Central memory CD8-positive, alpha-beta T cell (primary cell): Measurements from ENCODE around the gene REXO1.
A peak's percentile ranks its signal among the peaks of the same experiment; 100 is the strongest.
"Not testable (repeated sequence)": the region's sequence is repeated elsewhere in the genome, so short reads cannot be mapped to it uniquely, and the experiment has no call there.

Experiments used
- ATAC-seq: fragments of 150-1000 bp; cut with Tn5 transposase; replicated peaks from 2 replicates; pipeline ENCODE4 v1.10.0; 2022; ENCODE audit warnings: mild to moderate bottlenecking, moderate FRiP score, moderate number of reproducible peaks; ENCODE audit not compliant: poor library complexity, severe bottlenecking; ENCODE audit errors: extremely low read depth
- DNase-seq, 2 donors: peaks; one replicate each; pipeline ENCODE4 v3.0.0; 2021; ENCODE audit warnings: low spot score in 2 of 2
- H3K27ac Mint-ChIP-seq: one replicate; pipeline ENCODE4 v1.8.0; 2022; ENCODE audit warnings: low read depth, mild to moderate bottlenecking, moderate library complexity, mixed read lengths
- H3K27me3 Mint-ChIP-seq: one replicate; pipeline ENCODE4 v1.8.0; 2022; ENCODE audit warnings: mixed read lengths
- H3K36me3 Mint-ChIP-seq: one replicate; pipeline ENCODE4 v1.8.0; 2022; ENCODE audit warnings: mild to moderate bottlenecking, moderate library complexity, mixed read lengths; ENCODE audit not compliant: insufficient read depth
- H3K4me1 Mint-ChIP-seq: one replicate; pipeline ENCODE4 v1.8.0; 2022; ENCODE audit warnings: mixed read lengths
- H3K4me3 Mint-ChIP-seq: one replicate; pipeline ENCODE4 v1.8.0; 2022; ENCODE audit warnings: mild to moderate bottlenecking, moderate library complexity, mixed read lengths
- H3K9me3 Mint-ChIP-seq: one replicate; pipeline ENCODE4 v1.8.0; 2022; ENCODE audit warnings: mixed read lengths

The REXO1 gene

GRCh38 chr19:1882089-1882785 lies 34.0 kb upstream of the REXO1 start:
- Mint-ChIP-seq H3K9me3 (no peaks in the 10 kb centered on the region), H3K27ac (peak overlapping the region; percentile 99), H3K36me3 (peaks cover 40% of the 10 kb centered on the region), H3K27me3 (no peaks in the 10 kb centered on the region), H3K4me1 (peaks cover 29% of the 10 kb centered on the region), H3K4me3 (peak overlapping the region; percentile 98)
- ATAC-seq (peak; percentile 74), DNase-seq (peak; percentile 59 to 89)

GRCh38 chr19:1881393-1882088 lies 33.3 kb upstream of the REXO1 start:
- H3K9me3 Mint-ChIP-seq, H3K27me3 Mint-ChIP-seq, ATAC-seq, DNase-seq: not testable (repeated sequence)
- Mint-ChIP-seq H3K4me1 (peaks cover 30% of the 10 kb centered on the region), H3K27ac (peak overlapping the region; percentile 99), H3K4me3 (peak overlapping the region; percentile 98), H3K36me3 (peaks cover 44% of the 10 kb centered on the region)

GRCh38 chr19:1880611-1881392 lies 32.5 kb upstream of the REXO1 start:
- Mint-ChIP-seq H3K27ac (peak overlapping the region; percentile 67), H3K36me3 (peaks cover 49% of the 10 kb centered on the region), H3K4me3 (peak overlapping the region; percentile 56), H3K4me1 (peaks cover 35% of the 10 kb centered on the region), H3K9me3 (no peaks in the 10 kb centered on the region), H3K27me3 (no peaks in the 10 kb centered on the region)
- DNase-seq (no peak), ATAC-seq (no peak)

GRCh38 chr19:1879982-1880381 lies 31.7 kb upstream of the REXO1 start:
- not testable (repeated sequence) for ATAC-seq, H3K27me3 Mint-ChIP-seq, DNase-seq, H3K9me3 Mint-ChIP-seq
- Mint-ChIP-seq H3K4me3 (peak overlapping the region; percentile 56), H3K27ac (peak overlapping the region; percentile 67), H3K36me3 (peaks cover 51% of the 10 kb centered on the region), H3K4me1 (peaks cover 43% of the 10 kb centered on the region)

- DNase-seq, H3K4me3 Mint-ChIP-seq, ATAC-seq, H3K27me3 Mint-ChIP-seq, H3K9me3 Mint-ChIP-seq: not testable (repeated sequence)
- Mint-ChIP-seq H3K36me3 (peaks cover 45% of the 10 kb centered on the region), H3K4me1 (peaks cover 44% of the 10 kb centered on the region), H3K27ac (peak overlapping the region; percentile 61)
Observed at GRCh38 chr19:1878583-1878982, 30.3 kb upstream of the REXO1 start.

- not testable (repeated sequence) for H3K27ac Mint-ChIP-seq, H3K27me3 Mint-ChIP-seq, H3K9me3 Mint-ChIP-seq, H3K4me3 Mint-ChIP-seq, ATAC-seq, DNase-seq
- Mint-ChIP-seq H3K36me3 (peaks cover 41% of the 10 kb centered on the region), H3K4me1 (peaks cover 31% of the 10 kb centered on the region)
Observed at GRCh38 chr19:1877280-1877660, 29.0 kb upstream of the REXO1 start.

GRCh38 chr19:1876496-1877279 lies 28.4 kb upstream of the REXO1 start:
- Mint-ChIP-seq H3K4me3 (peak overlapping the region; percentile 99), H3K4me1 (peaks cover 26% of the 10 kb centered on the region), H3K36me3 (peaks cover 39% of the 10 kb centered on the region), H3K27ac (peak overlapping the region; percentile 97)
- not testable (repeated sequence) for DNase-seq, H3K9me3 Mint-ChIP-seq, H3K27me3 Mint-ChIP-seq, ATAC-seq

GRCh38 chr19:1875646-1876495 lies 27.6 kb upstream of the REXO1 start:
- DNase-seq: peak; percentile 69 to 77

GRCh38 chr19:1875265-1875645 lies 27.0 kb upstream of the REXO1 start:
- not testable (repeated sequence) for DNase-seq, ATAC-seq, H3K9me3 Mint-ChIP-seq, H3K27me3 Mint-ChIP-seq
- H3K36me3 Mint-ChIP-seq: peaks cover 35% of the 10 kb centered on the region
- peak overlapping the region; percentile 99 for H3K4me3 Mint-ChIP-seq
- peak overlapping the region; percentile 97 for H3K27ac Mint-ChIP-seq
- H3K4me1 Mint-ChIP-seq: peaks cover 26% of the 10 kb centered on the region

More at GRCh38 chr19:1875646-1876495, 27.6 kb upstream of the REXO1 start:
- H3K4me3 Mint-ChIP-seq: peak overlapping the region; percentile 99
- peaks cover 26% of the 10 kb centered on the region for H3K4me1 Mint-ChIP-seq
- no peaks in the 10 kb centered on the region for H3K27me3 Mint-ChIP-seq
- H3K27ac Mint-ChIP-seq: peak overlapping the region; percentile 97
- ATAC-seq: peak; percentile 90
- no peaks in the 10 kb centered on the region for H3K9me3 Mint-ChIP-seq
- H3K36me3 Mint-ChIP-seq: peaks cover 37% of the 10 kb centered on the region

GRCh38 chr19:1874554-1875185 lies 26.4 kb upstream of the REXO1 start:
- no peaks in the 10 kb centered on the region for H3K9me3 Mint-ChIP-seq
- peak; percentile 52 for ATAC-seq
- no peaks in the 10 kb centered on the region for H3K27me3 Mint-ChIP-seq
- peaks cover 35% of the 10 kb centered on the region for H3K36me3 Mint-ChIP-seq
- peak overlapping the region; percentile 97 for H3K27ac Mint-ChIP-seq
- H3K4me3 Mint-ChIP-seq: peak overlapping the region; percentile 99
- DNase-seq: no peak
- peaks cover 26% of the 10 kb centered on the region for H3K4me1 Mint-ChIP-seq
